DND-41 (cell line): ENCODE data around the gene CRISPLD2.

Experiments used
- EZH2 ChIP-seq: IDR thresholded peaks from 3 replicates; pipeline ENCODE4 v1.6.1; 2012; ENCODE audit warnings: borderline replicate concordance, low read depth, mild to moderate bottlenecking, moderate library complexity, low read length, inconsistent platforms; ENCODE audit not compliant: severe bottlenecking
- TF ChIP-seq, protein P1 (sequence below): IDR thresholded peaks from 2 replicates; pipeline ENCODE4 v1.5.1; 2012; ENCODE audit warnings: borderline replicate concordance, low read length, moderate library complexity, mild to moderate bottlenecking; ENCODE audit not compliant: poor library complexity, severe bottlenecking; ENCODE audit errors: extremely low read depth

DNA sequence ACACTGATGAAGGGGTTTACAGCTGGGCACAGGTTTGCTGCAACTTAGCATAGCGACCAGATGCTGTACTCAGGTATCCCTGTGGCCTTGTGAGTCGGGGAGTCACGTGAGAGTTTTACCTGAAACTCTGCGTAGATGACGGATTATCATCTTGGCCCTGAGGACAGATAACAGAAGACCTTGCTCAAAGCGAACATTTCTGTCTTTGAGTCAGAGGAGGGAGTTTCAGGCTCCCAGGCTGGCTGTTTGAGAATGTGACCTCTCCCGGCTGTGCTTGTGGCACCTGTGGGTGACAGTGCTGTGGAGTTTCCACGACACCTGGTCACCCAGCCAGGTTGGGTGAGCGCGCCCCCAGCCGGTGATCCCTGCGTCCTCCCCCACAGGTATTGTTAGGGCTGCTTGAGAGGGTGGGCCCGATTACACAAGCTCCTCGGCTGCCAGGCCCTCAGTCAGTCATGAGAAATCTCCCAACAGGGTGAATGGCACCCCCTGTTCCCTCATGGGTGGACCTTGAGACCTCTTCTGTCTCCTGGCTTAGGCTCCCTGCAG lies 44.4 kb upstream of the CRISPLD2 start:
- no peak for TF ChIP-seq EZH2
- TF ChIP-seq, protein P1, sequence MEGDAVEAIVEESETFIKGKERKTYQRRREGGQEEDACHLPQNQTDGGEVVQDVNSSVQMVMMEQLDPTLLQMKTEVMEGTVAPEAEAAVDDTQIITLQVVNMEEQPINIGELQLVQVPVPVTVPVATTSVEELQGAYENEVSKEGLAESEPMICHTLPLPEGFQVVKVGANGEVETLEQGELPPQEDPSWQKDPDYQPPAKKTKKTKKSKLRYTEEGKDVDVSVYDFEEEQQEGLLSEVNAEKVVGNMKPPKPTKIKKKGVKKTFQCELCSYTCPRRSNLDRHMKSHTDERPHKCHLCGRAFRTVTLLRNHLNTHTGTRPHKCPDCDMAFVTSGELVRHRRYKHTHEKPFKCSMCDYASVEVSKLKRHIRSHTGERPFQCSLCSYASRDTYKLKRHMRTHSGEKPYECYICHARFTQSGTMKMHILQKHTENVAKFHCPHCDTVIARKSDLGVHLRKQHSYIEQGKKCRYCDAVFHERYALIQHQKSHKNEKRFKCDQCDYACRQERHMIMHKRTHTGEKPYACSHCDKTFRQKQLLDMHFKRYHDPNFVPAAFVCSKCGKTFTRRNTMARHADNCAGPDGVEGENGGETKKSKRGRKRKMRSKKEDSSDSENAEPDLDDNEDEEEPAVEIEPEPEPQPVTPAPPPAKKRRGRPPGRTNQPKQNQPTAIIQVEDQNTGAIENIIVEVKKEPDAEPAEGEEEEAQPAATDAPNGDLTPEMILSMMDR = no peak
